Mammary epithelial cell (primary cell): ENCODE data around the gene ATP7B.

Experiments
- CTCF ChIP-seq, 2 donors: IDR thresholded peaks in 1 of 2; conservative IDR thresholded peaks in 1 of 2; 2 replicates each; pipeline ENCODE4 v1.5.1; 2011 to 2012; ENCODE audit warnings: inconsistent platforms in 2 of 2, low read length in 2 of 2, mild to moderate bottlenecking in 2 of 2, control low read depth in 1 of 2, low read depth in 1 of 2; ENCODE audit not compliant: insufficient read depth in 1 of 2; ENCODE audit errors: extremely low read depth in 1 of 2
- EZH2 ChIP-seq: IDR thresholded peaks from 2 replicates; pipeline ENCODE4 v1.6.1; 2012; ENCODE audit warnings: low read length, inconsistent platforms, borderline replicate concordance

GRCh38 chr13:51887468-51887867 lies 123.8 kb downstream of the ATP7B start:
- TF ChIP-seq EZH2 (no peak), CTCF (conservative IDR thresholded peaks at IDR 0.05 in 1 of 2, IDR thresholded peaks at IDR 0.05 in 1 of 2; ENCODE audit: extremely low read depth in 1 of 2, insufficient read depth in 1 of 2, low read depth in 1 of 2, low read length in 2 of 2) (no peak)
